H1 (cell line): Measurements from ENCODE around the gene HGD. TPM values are rescaled to one million over a fixed set of nuclear protein-coding genes. Genes with fewer than 3 reads are reported as not detected.
"Not testable (repeated sequence)": the region's sequence is repeated elsewhere in the genome, so short reads cannot be mapped to it uniquely, and the experiment has no call there.

Source experiments
- CTCF ChIA-PET: fragments of 300-600 bp; sonication (Branson Sonifier 250); formaldehyde crosslinking; loops from one replicate; lab custom pipeline; 2021; ENCODE audit not compliant: partially characterized antibody; lab: Charles Lee
- POLR2A ChIA-PET: fragments of 300-600 bp; sonication (Branson Sonifier 250); formaldehyde crosslinking; loops from one replicate; lab custom pipeline; 2021; ENCODE audit warnings: inconsistent platforms; ENCODE audit not compliant: partially characterized antibody; lab: Charles Lee
- DNase-seq, 2 experiments: peaks; one replicate each; pipeline versions ENCODE4 v3.0.0 to v3.0.0-alpha.2; 2010 to 2022; ENCODE audit warnings: low spot score in 2 of 2, low read depth in 1 of 2, mixed read lengths in 1 of 2
- FAIRE-seq: peaks from 2 replicates; lab custom pipeline; 2011; peaks lifted over from hg19 to GRCh38; lab: Jason Lieb, UNC
- H2AFZ ChIP-seq: 2 replicates; pipeline ENCODE4 v1.8.1; 2012; ENCODE audit warnings: low read length, inconsistent platforms
- H2AK5ac ChIP-seq: 2 replicates; pipeline ENCODE4 v1.6.1; 2013; ENCODE audit warnings: low read depth, low read length
- H2BK120ac ChIP-seq: replicated peaks from 2 replicates; pipeline ENCODE3; 2013; ENCODE audit warnings: low read depth, low read length, inconsistent platforms
- H2BK12ac ChIP-seq: 2 replicates; pipeline ENCODE4 v1.6.1; 2013; ENCODE audit warnings: low read depth, low read length
- H2BK15ac ChIP-seq: 2 replicates; pipeline ENCODE4 v1.6.1; 2013; ENCODE audit warnings: low read length
- H2BK20ac ChIP-seq: 2 replicates; pipeline ENCODE4 v1.6.1; 2013; ENCODE audit warnings: low read length
- H2BK5ac ChIP-seq: 2 replicates; pipeline ENCODE4 v1.6.1; 2013; ENCODE audit warnings: low read depth, low read length
- H3K14ac ChIP-seq: 2 replicates; pipeline ENCODE4 v1.6.1; 2013; ENCODE audit warnings: inconsistent platforms; ENCODE audit not compliant: insufficient read length
- H3K18ac ChIP-seq: 2 replicates; pipeline ENCODE4 v1.6.1; 2013; ENCODE audit warnings: low read length; ENCODE audit errors: extremely low read depth
- H3K23ac ChIP-seq: 2 replicates; pipeline ENCODE4 v1.6.1; 2013; ENCODE audit warnings: inconsistent platforms; ENCODE audit not compliant: insufficient read length
- H3K23me2 ChIP-seq: 2 replicates; pipeline ENCODE4 v1.6.1; 2013; ENCODE audit warnings: low read depth, low read length
- H3K27ac ChIP-seq: 2 replicates; pipeline ENCODE4 v1.6.1; 2011; ENCODE audit warnings: low read depth, low read length, inconsistent platforms
- H3K27me3 ChIP-seq, 4 experiments: replicated peaks in 1 of 4; 1 replicate in 1 of 4; 2 replicates in 3 of 4; pipeline versions ENCODE4 v1.6.1 to v1.8.1; 2011 to 2013; ENCODE audit warnings: low read length in 3 of 4, mild to moderate bottlenecking in 3 of 4, inconsistent platforms in 2 of 4, mixed read lengths in 2 of 4, moderate library complexity in 1 of 4; ENCODE audit not compliant: control insufficient read depth in 3 of 4, insufficient read depth in 3 of 4; ENCODE audit errors: extremely low read depth in 1 of 4
- H3K36me3 ChIP-seq, 4 experiments: 2 replicates each; pipeline versions ENCODE4 v1.6.1 to v1.8.1; 2011 to 2013; ENCODE audit warnings: mild to moderate bottlenecking in 4 of 4, low read length in 3 of 4, moderate library complexity in 2 of 4, control low read depth in 1 of 4, inconsistent platforms in 1 of 4; ENCODE audit not compliant: insufficient read depth in 4 of 4, control insufficient read depth in 2 of 4
- H3K4ac ChIP-seq: replicated peaks from 2 replicates; pipeline ENCODE3; 2013; ENCODE audit warnings: low read length, low read depth, mixed read lengths, inconsistent platforms; ENCODE audit not compliant: insufficient read length
- H3K4me1 ChIP-seq, 4 experiments: replicated peaks in 1 of 4; 1 replicate in 1 of 4; 2 replicates in 3 of 4; pipeline versions ENCODE4 v1.6.1 to v1.8.1; 2011 to 2013; ENCODE audit warnings: low read length in 3 of 4, inconsistent platforms in 2 of 4, mixed read lengths in 1 of 4; ENCODE audit not compliant: insufficient read depth in 4 of 4, control insufficient read depth in 3 of 4
- H3K4me2 ChIP-seq, 2 experiments: 2 replicates each; pipeline versions ENCODE4 v1.6.1 to v1.8.1; 2011 to 2013; ENCODE audit warnings: low read depth in 2 of 2, low read length in 2 of 2, control low read depth in 1 of 2, inconsistent platforms in 1 of 2, mild to moderate bottlenecking in 1 of 2; ENCODE audit not compliant: insufficient read depth in 1 of 2
- H3K4me3 ChIP-seq, 4 experiments: fragments of 200-600, 300-600 bp in 1 of 4; sonication (generic), shearing (Covaris generic), sonication (Bioruptor Twin) in 1 of 4; 2 replicates each; pipeline versions ENCODE4 v1.5.1 to v1.8.1; 2011 to 2016; ENCODE audit warnings: low read length in 4 of 4, low read depth in 3 of 4, control low read depth in 2 of 4, inconsistent platforms in 2 of 4, mild to moderate bottlenecking in 2 of 4, mixed read lengths in 1 of 4, moderate library complexity in 1 of 4; ENCODE audit not compliant: insufficient read depth in 2 of 4; ENCODE audit errors: extremely low read depth in 1 of 4
- H3K56ac ChIP-seq: replicated peaks from 2 replicates; pipeline ENCODE3; 2013; ENCODE audit warnings: low read depth, mild to moderate bottlenecking, mixed read lengths, low read length, inconsistent platforms; ENCODE audit not compliant: insufficient read length
- H3K79me1 ChIP-seq: 2 replicates; pipeline ENCODE4 v1.6.1; 2013; ENCODE audit warnings: low read depth, low read length, control low read depth
- H3K79me2 ChIP-seq, 2 experiments: 2 replicates each; pipeline versions ENCODE4 v1.6.1 to v1.8.1; 2012 to 2013; ENCODE audit warnings: low read length in 2 of 2, mild to moderate bottlenecking in 2 of 2, inconsistent platforms in 1 of 2; ENCODE audit not compliant: insufficient read depth in 2 of 2, control insufficient read depth in 1 of 2
- H3K9ac ChIP-seq, 4 experiments: replicated peaks in 1 of 4; 1 replicate in 1 of 4; 2 replicates in 3 of 4; pipeline versions ENCODE4 v1.6.1 to v1.8.1; 2011 to 2013; ENCODE audit warnings: low read depth in 3 of 4, low read length in 3 of 4, control low read depth in 2 of 4, mild to moderate bottlenecking in 2 of 4, moderate library complexity in 2 of 4, inconsistent platforms in 1 of 4; ENCODE audit errors: extremely low read depth in 1 of 4
- H3K9me3 ChIP-seq, 2 experiments: 2 replicates each; pipeline versions ENCODE4 v1.6.1 to v1.8.1; 2012 to 2013; ENCODE audit warnings: mild to moderate bottlenecking in 2 of 2, moderate library complexity in 2 of 2, control low read depth in 1 of 2, inconsistent platforms in 1 of 2, low read depth in 1 of 2, low read length in 1 of 2, mixed read lengths in 1 of 2; ENCODE audit not compliant: insufficient read depth in 2 of 2
- H4K20me1 ChIP-seq, 2 experiments: replicated peaks in 1 of 2; 2 replicates each; pipeline versions ENCODE3 to v1.8.1; 2011 to 2013; ENCODE audit warnings: inconsistent platforms in 2 of 2, low read length in 2 of 2, mild to moderate bottlenecking in 1 of 2; ENCODE audit not compliant: insufficient read depth in 2 of 2, control insufficient read depth in 1 of 2
- H4K5ac ChIP-seq: 2 replicates; pipeline ENCODE4 v1.6.1; 2013; ENCODE audit warnings: low read length, low read depth, mixed read lengths, inconsistent platforms; ENCODE audit not compliant: insufficient read length
- H4K8ac ChIP-seq: 2 replicates; pipeline ENCODE4 v1.8.0; 2013; ENCODE audit warnings: mild to moderate bottlenecking, moderate library complexity, low read length, inconsistent platforms; ENCODE audit not compliant: insufficient read depth; ENCODE audit errors: extremely low read depth
- H4K91ac ChIP-seq: replicated peaks from 2 replicates; pipeline ENCODE3; 2013; ENCODE audit warnings: low read length, mixed read lengths, inconsistent platforms; ENCODE audit not compliant: insufficient read length
- CTCF ChIP-seq, 3 experiments: IDR thresholded peaks; 1 replicate in 2 of 3; 2 replicates in 1 of 3; pipeline versions ENCODE4 v1.5.1 to v1.6.1; 2011; ENCODE audit warnings: low read length in 3 of 3, mild to moderate bottlenecking in 3 of 3, inconsistent platforms in 2 of 3, low read depth in 1 of 3, moderate library complexity in 1 of 3; ENCODE audit not compliant: insufficient read depth in 1 of 3; ENCODE audit errors: control extremely low read depth in 1 of 3
- FOSL1 ChIP-seq: IDR thresholded peaks from 2 replicates; pipeline ENCODE4 v1.6.1; 2011; ENCODE audit warnings: mild to moderate bottlenecking, low read depth, low read length, moderate library complexity; ENCODE audit not compliant: insufficient read depth
- MAFK ChIP-seq: IDR thresholded peaks from 2 replicates; pipeline ENCODE4 v1.6.1; 2012; ENCODE audit warnings: low read depth, mild to moderate bottlenecking, improper control_type of control experiment, low read length
- PHF8 ChIP-seq: fragments of 200-600 bp; sonication (generic); conservative IDR thresholded peaks from 2 replicates; pipeline ENCODE4 v1.7.1; 2012; ENCODE audit warnings: low read depth, mild to moderate bottlenecking, inconsistent platforms, low read length, moderate library complexity
- POU5F1 ChIP-seq: IDR thresholded peaks from 2 replicates; pipeline ENCODE4 v1.6.1; 2011; ENCODE audit warnings: low read depth, mild to moderate bottlenecking, low read length, moderate library complexity
- SIN3A ChIP-seq, 2 experiments: IDR thresholded peaks in 1 of 2; conservative IDR thresholded peaks in 1 of 2; 2 replicates each; pipeline ENCODE4 v1.6.1; 2011 to 2012; ENCODE audit warnings: low read length in 2 of 2, improper control_type of control experiment in 1 of 2, low read depth in 1 of 2, mild to moderate bottlenecking in 1 of 2
- SP1 ChIP-seq: IDR thresholded peaks from 2 replicates; pipeline ENCODE4 v1.6.1; 2011; ENCODE audit warnings: low read depth, low read length
- WGBS, 2 experiments: shearing (Covaris generic) in 1 of 2; methylation state at CpG; one replicate each; pipeline versions ENCODE4 v1.1.6 to v1.1.7; 2013 to 2015; ENCODE audit warnings: low lambda C conversion rate in 2 of 2, mixed read lengths in 2 of 2, inconsistent platforms in 1 of 2, low coverage in 1 of 2, missing lambda C conversion rate in 1 of 2; ENCODE audit not compliant: insufficient replicate concordance in 2 of 2, insufficient coverage in 1 of 2, insufficient read length in 1 of 2; ENCODE audit errors: extremely low coverage in 1 of 2, missing lambda C conversion rate in 1 of 2; 5-methylcytosine and 5-hydroxymethylcytosine counted together
- polyA plus RNA-seq, 7 experiments: library from polyadenylated mRNA; depleted of rRNA in 3 of 7; stranded (reverse) in 5 of 7; unstranded in 2 of 7; fragments of >200 nt in 5 of 7; fragments of 200-250 nt in 2 of 7; gene quantifications; 1 replicate in 5 of 7; 2 replicates in 1 of 7; 4 replicates in 1 of 7; pipeline versions ENCODE4 v1.2.1 to v1.2.3, GENCODE V29; 2011 to 2013; ENCODE audit warnings: missing spikeins in 2 of 7, mixed read lengths in 2 of 7
- total RNA-seq: library from RNA; stranded (reverse); fragmentation: NEBNext Ultra II Directional; extraction: Animal tissue kit (Norgen Biotek cat#: 25700); gene quantifications from 2 replicates; pipeline ENCODE4 v1.2.1, GENCODE V29; 2021

Gene HGD
- total and polyA plus RNA-seq, 2 of the 8 experiments (the other 6 are each of a cell fraction or from before 2014, with no cell fraction given): 0.11 TPM; not detected in 1

- TF ChIP-seq CTCF (IDR thresholded peaks at IDR 0.05; ENCODE audit: control extremely low read depth in 1 of 3, insufficient read depth in 1 of 3, low read depth in 1 of 3, low read length in 3 of 3): no peak
- TF ChIP-seq PHF8: no peak
- TF ChIP-seq SP1: no peak
- no peak for TF ChIP-seq POU5F1
- TF ChIP-seq MAFK: no peak
- no peak for TF ChIP-seq FOSL1
- TF ChIP-seq SIN3A (conservative IDR thresholded peaks at IDR 0.05 in 1 of 2, IDR thresholded peaks at IDR 0.05 in 1 of 2; ENCODE audit: low read depth in 1 of 2, low read length in 2 of 2): no peak
- TF ChIP-seq, all 59 proteins: peak for 0
Observed at GRCh38 chr3:120640231-120640630, 41.8 kb downstream of the HGD start (continued).

- H2BK20ac ChIP-seq, H3K4me1 ChIP-seq, H2AK5ac ChIP-seq, H2BK5ac ChIP-seq, H4K20me1 ChIP-seq, H3K14ac ChIP-seq, H3K9ac ChIP-seq, H3K79me2 ChIP-seq, H3K23ac ChIP-seq, H3K4me2 ChIP-seq, H3K9me3 ChIP-seq, H3K36me3 ChIP-seq, H2BK12ac ChIP-seq, H4K5ac ChIP-seq, POLR2A ChIA-PET, DNase-seq, H3K4ac ChIP-seq, H3K4me3 ChIP-seq, H3K27me3 ChIP-seq, H2BK15ac ChIP-seq, FAIRE-seq, H4K8ac ChIP-seq, CTCF ChIA-PET, H4K91ac ChIP-seq, H3K18ac ChIP-seq, H2AFZ ChIP-seq, H3K56ac ChIP-seq, H2BK120ac ChIP-seq, H3K79me1 ChIP-seq, H3K27ac ChIP-seq, H3K23me2 ChIP-seq: not testable (repeated sequence)
- WGBS, 2 experiments: 91% methylated on average over 4 of the region's 4 CpGs; no CpG with 5 or more reads in 1 of the 2 experiments
Observed at GRCh38 chr3:120638820-120639219, 43.2 kb downstream of the HGD start.
